Prostate gland (tissue), 2 donors: ENCODE results near the gene PRKAG2. TPM values are rescaled to one million over a fixed set of nuclear protein-coding genes. Genes with fewer than 3 reads are reported as not detected.

Experiments
- DNase-seq: peaks from one replicate; pipeline ENCODE4 v3.0.0-alpha.2; 2019; ENCODE audit warnings: low spot score
- H3K27ac ChIP-seq, 2 donors: fragments of 200-600 bp; sonication (generic); 2 replicates each; pipeline ENCODE4 v1.5.1; 2017 to 2019
- H3K27me3 ChIP-seq: fragments of 200-600 bp; sonication (generic); replicated peaks from 2 replicates; pipeline ENCODE4 v1.5.1; 2019; ENCODE audit not compliant: insufficient read depth
- H3K36me3 ChIP-seq, 2 donors: fragments of 200-600 bp; sonication (generic); 1 replicate in 1 of 2; 2 replicates in 1 of 2; pipeline versions ENCODE4 v1.5.1 to v1.8.1; 2017 to 2019
- H3K4me1 ChIP-seq: fragments of 200-600 bp; sonication (generic); replicated peaks from 2 replicates; pipeline ENCODE4 v1.5.1; 2019
- H3K4me3 ChIP-seq, 2 donors: fragments of 200-600 bp; sonication (generic); 2 replicates each; pipeline ENCODE4 v1.5.1; 2017 to 2019
- H3K9me3 ChIP-seq: fragments of 200-600 bp; sonication (generic); 2 replicates; pipeline ENCODE4 v1.5.1; 2017
- CTCF ChIP-seq, 4 experiments: fragments of 200-600 bp in 2 of 4; fragments of 450-650 bp in 2 of 4; sonication (generic) in 2 of 4; IDR thresholded peaks; 1 replicate in 3 of 4; 2 replicates in 1 of 4; pipeline ENCODE4 v1.5.1; 2016 to 2019; ENCODE audit warnings: antibody characterized with exemption in 4 of 4, mild to moderate bottlenecking in 2 of 4, moderate library complexity in 2 of 4
- POLR2A ChIP-seq: fragments of 450-650 bp; IDR thresholded peaks from one replicate; pipeline ENCODE4 v1.6.1; 2016; ENCODE audit warnings: antibody characterized with exemption, mild to moderate bottlenecking
- POLR2AphosphoS5 ChIP-seq: sonication (generic); formaldehyde crosslinking; IDR thresholded peaks from one replicate; pipeline ENCODE4 v1.6.1; 2017; ENCODE audit warnings: antibody characterized with exemption
- WGBS: methylation state at CpG from one replicate; pipeline ENCODE4 v1.1.5; 2018; 5-methylcytosine and 5-hydroxymethylcytosine counted together
- intact Hi-C: fragments of 100-400 bp; cut with DNase I; formaldehyde crosslinking; loops from one replicate; pipeline ENCODE4 v1.14.2; 2022
- total RNA-seq, 2 donors: library from RNA; depleted of rRNA; stranded (reverse); fragments of >200 nt; gene quantifications; one replicate each; pipeline ENCODE4 v1.1.0, GENCODE V29; 2016

The PRKAG2 gene
- total RNA-seq, 2 donors from 2014 or later: 31.6 to 38.1 TPM

GRCh38 chr7:151858456-151858855, 18.5 kb downstream of the PRKAG2 start:
- Histone ChIP-seq H3K4me3 (no peak overlapping the region), H3K36me3 (no peaks in the 10 kb centered on the region), H3K4me1 (no peaks in the 10 kb centered on the region), H3K27ac (no peak overlapping the region), H3K27me3 (no peaks in the 10 kb centered on the region), H3K9me3 (no peaks in the 10 kb centered on the region)
- intact Hi-C loops: no loop called here
- no peak for TF ChIP-seq CTCF (IDR thresholded peaks at IDR 0.05)
- TF ChIP-seq POLR2AphosphoS5: no peak
- 87% methylated on average over 5 of the region's 5 CpGs for WGBS
- DNase-seq: no peak

GRCh38 chr7:151857866-151858450, 19.0 kb downstream of the PRKAG2 start:
- H3K27ac ChIP-seq: no peak overlapping the region
- TF ChIP-seq CTCF (IDR thresholded peaks at IDR 0.05): no peak
- TF ChIP-seq POLR2A: no peak
- no peak for TF ChIP-seq POLR2AphosphoS5

GRCh38 chr7:151857412-151857811, 19.5 kb downstream of the PRKAG2 start:
- no peaks in the 10 kb centered on the region for H3K4me1 ChIP-seq
- intact Hi-C loops: no loop called here
- H3K27me3 ChIP-seq: no peaks in the 10 kb centered on the region
- H3K27ac ChIP-seq: no peak overlapping the region
- no peaks in the 10 kb centered on the region for H3K36me3 ChIP-seq
- H3K4me3 ChIP-seq: no peak overlapping the region
- DNase-seq: no peak
- 97% methylated on average over 12 of the region's 12 CpGs for WGBS
- no peak for TF ChIP-seq POLR2A
- no peaks in the 10 kb centered on the region for H3K9me3 ChIP-seq

More at GRCh38 chr7:151857866-151858450, 19.0 kb downstream of the PRKAG2 start:
- no peak overlapping the region for H3K4me3 ChIP-seq
- intact Hi-C loops: no loop called here
- H3K36me3 ChIP-seq: no peaks in the 10 kb centered on the region
- no peaks in the 10 kb centered on the region for H3K4me1 ChIP-seq
- no peaks in the 10 kb centered on the region for H3K9me3 ChIP-seq
- DNase-seq: no peak
- H3K27me3 ChIP-seq: no peaks in the 10 kb centered on the region
- WGBS: 71% methylated on average over 7 of the region's 7 CpGs

- Histone ChIP-seq H3K9me3 (no peaks in the 10 kb centered on the region), H3K36me3 (no peaks in the 10 kb centered on the region), H3K4me3 (no peak overlapping the region), H3K4me1 (no peaks in the 10 kb centered on the region), H3K27ac (no peak overlapping the region), H3K27me3 (no peaks in the 10 kb centered on the region)
- no peak for TF ChIP-seq POLR2AphosphoS5
- TF ChIP-seq POLR2A: no peak
- no peak for TF ChIP-seq CTCF (IDR thresholded peaks at IDR 0.05)
- intact Hi-C loops: no loop called here
- DNase-seq: no peak
- 85% methylated on average over 16 of the region's 16 CpGs for WGBS
Measured at GRCh38 chr7:151856516-151856915, 20.4 kb downstream of the PRKAG2 start.

- WGBS: 96% methylated on average over 14 of the region's 14 CpGs
Measured at GRCh38 chr7:151856098-151856497, 20.8 kb downstream of the PRKAG2 start.

More at GRCh38 chr7:151856098-151856497, 20.8 kb downstream of the PRKAG2 start:
- Histone ChIP-seq H3K36me3 (no peaks in the 10 kb centered on the region), H3K27me3 (no peaks in the 10 kb centered on the region), H3K27ac (no peak overlapping the region), H3K9me3 (no peaks in the 10 kb centered on the region), H3K4me1 (no peaks in the 10 kb centered on the region), H3K4me3 (no peak overlapping the region)
- intact Hi-C loops: no loop called here
- TF ChIP-seq POLR2A (no peak), CTCF (IDR thresholded peaks at IDR 0.05) (no peak), POLR2AphosphoS5 (no peak)
- DNase-seq: no peak
